Testis (tissue), 2 donors: ENCODE results near the gene ADRA2B.

ENCODE experiments used
- POLR2A ChIP-seq: fragments of 450-650 bp; IDR thresholded peaks from one replicate; pipeline ENCODE4 v1.6.1; 2017; ENCODE audit warnings: antibody characterized with exemption, mild to moderate bottlenecking, moderate library complexity
- TF ChIP-seq, protein P1 (sequence below), 3 experiments: fragments of 450-650 bp in 2 of 3; fragments of 200-600 bp in 1 of 3; sonication (generic) in 1 of 3; IDR thresholded peaks; one replicate each; pipeline ENCODE4 v1.5.1; 2016 to 2019; ENCODE audit warnings: antibody characterized with exemption in 3 of 3, mild to moderate bottlenecking in 2 of 3, moderate library complexity in 1 of 3

- TF ChIP-seq POLR2A = no peak
- TF ChIP-seq, protein P1, sequence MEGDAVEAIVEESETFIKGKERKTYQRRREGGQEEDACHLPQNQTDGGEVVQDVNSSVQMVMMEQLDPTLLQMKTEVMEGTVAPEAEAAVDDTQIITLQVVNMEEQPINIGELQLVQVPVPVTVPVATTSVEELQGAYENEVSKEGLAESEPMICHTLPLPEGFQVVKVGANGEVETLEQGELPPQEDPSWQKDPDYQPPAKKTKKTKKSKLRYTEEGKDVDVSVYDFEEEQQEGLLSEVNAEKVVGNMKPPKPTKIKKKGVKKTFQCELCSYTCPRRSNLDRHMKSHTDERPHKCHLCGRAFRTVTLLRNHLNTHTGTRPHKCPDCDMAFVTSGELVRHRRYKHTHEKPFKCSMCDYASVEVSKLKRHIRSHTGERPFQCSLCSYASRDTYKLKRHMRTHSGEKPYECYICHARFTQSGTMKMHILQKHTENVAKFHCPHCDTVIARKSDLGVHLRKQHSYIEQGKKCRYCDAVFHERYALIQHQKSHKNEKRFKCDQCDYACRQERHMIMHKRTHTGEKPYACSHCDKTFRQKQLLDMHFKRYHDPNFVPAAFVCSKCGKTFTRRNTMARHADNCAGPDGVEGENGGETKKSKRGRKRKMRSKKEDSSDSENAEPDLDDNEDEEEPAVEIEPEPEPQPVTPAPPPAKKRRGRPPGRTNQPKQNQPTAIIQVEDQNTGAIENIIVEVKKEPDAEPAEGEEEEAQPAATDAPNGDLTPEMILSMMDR (IDR thresholded peaks at IDR 0.05) = no peak
Observed at GRCh38 chr2:96145036-96145847, 28.9 kb upstream of the ADRA2B start, which contains the start of gene DUSP2.
